GM12891 (cell line): Measurements from ENCODE around the gene IL20RA.

Source experiments
- POLR2A ChIP-seq: IDR thresholded peaks from 2 replicates; pipeline ENCODE4 v1.6.1; 2011; ENCODE audit warnings: low read depth, low read length, control low read depth
- POLR2AphosphoS5 ChIP-seq: IDR thresholded peaks from 2 replicates; pipeline ENCODE4 v1.6.1; 2011; ENCODE audit warnings: low read depth, low read length, control low read depth

DNA sequence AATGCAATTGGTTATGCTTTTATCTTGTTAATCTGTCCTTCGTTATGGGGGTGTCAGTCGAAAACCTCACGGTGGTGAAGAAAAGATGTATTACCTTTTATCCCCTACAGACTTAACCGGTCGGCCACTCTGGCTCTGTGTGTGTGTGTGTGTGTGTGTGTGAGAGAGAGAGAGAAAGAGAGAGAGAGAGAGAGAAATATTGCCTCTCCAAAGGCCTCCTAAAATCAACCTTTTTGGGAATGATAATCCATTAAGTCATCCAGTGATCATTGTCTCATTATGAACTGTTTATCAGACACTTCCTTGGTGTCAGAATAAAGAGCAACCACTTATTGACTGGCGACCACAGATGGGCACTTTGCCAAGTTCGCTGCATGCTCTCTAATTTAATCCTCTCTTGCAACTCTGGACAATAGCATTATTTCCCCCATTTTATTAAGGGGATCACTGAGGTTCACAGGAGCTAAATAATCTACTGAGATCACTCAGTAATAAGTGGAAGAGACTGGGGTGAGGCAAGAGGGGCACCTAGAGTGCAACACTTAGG is 92.0 kb downstream of the IL20RA start:
- no peak for TF ChIP-seq POLR2AphosphoS5
- no peak for TF ChIP-seq POLR2A
